ENCODE measurements around the gene TTF1.
"Not testable (repeated sequence)": the region's sequence is repeated elsewhere in the genome, so short reads cannot be mapped to it uniquely, and the experiment has no call there.

The TTF1 gene

GRCh38 chr9:132411091-132411508, 4.5 kb upstream of the TTF1 start:
- DNase-seq (ENCODE audit: low spot score): peak; percentile 85

GRCh38 chr9:132410642-132411041, 4.0 kb upstream of the TTF1 start:
- DNase-seq (ENCODE audit: low spot score): no peak

GRCh38 chr9:132409828-132410528, 3.3 kb upstream of the TTF1 start, which contains the start of gene CFAP77:
Gene CFAP77, plus strand, starts transcription at chr9:132410211. Its CDS starts 61 bp downstream, at chr9:132410272.
- peak; percentile 85 for DNase-seq (ENCODE audit: low spot score)

- no peak for DNase-seq (ENCODE audit: low spot score)
These were observed 1.9 kb upstream of the TTF1 start for GRCh38 chr9:132408521-132408920.

GRCh38 chr9:132407196-132407595, 556 bp upstream of the TTF1 start:
- no peak for DNase-seq (ENCODE audit: low spot score)

GRCh38 chr9:132404228-132404881, 2.3 kb downstream of the TTF1 start:
- no peak for DNase-seq (ENCODE audit: low spot score)

- no peak for DNase-seq (ENCODE audit: low spot score)
These were observed 4.8 kb downstream of the TTF1 start for GRCh38 chr9:132401824-132402223.

- DNase-seq (ENCODE audit: low spot score): no peak
These were observed 11.1 kb downstream of the TTF1 start for GRCh38 chr9:132395560-132395959.

GRCh38 chr9:132391449-132391848, 15.2 kb downstream of the TTF1 start:
- DNase-seq (ENCODE audit: low spot score): no peak

- DNase-seq (ENCODE audit: low spot score): no peak
These were observed 15.7 kb downstream of the TTF1 start for GRCh38 chr9:132390966-132391365.

GRCh38 chr9:132387133-132387532, 19.5 kb downstream of the TTF1 start:
- no peak for DNase-seq (ENCODE audit: low spot score)

GRCh38 chr9:132384376-132384775, 22.3 kb downstream of the TTF1 start:
- no peak for DNase-seq (ENCODE audit: low spot score)

GRCh38 chr9:132383462-132383883, 23.2 kb downstream of the TTF1 start:
- DNase-seq (ENCODE audit: low spot score): no peak

GRCh38 chr9:132381966-132382541, 24.6 kb downstream of the TTF1 start:
- no peak for DNase-seq (ENCODE audit: low spot score)

- not testable (repeated sequence) for DNase-seq (ENCODE audit: low spot score)
These were observed 28.2 kb downstream of the TTF1 start for GRCh38 chr9:132378416-132378815.

- not testable (repeated sequence) for DNase-seq (ENCODE audit: low spot score)
These were observed 28.9 kb downstream of the TTF1 start for GRCh38 chr9:132377769-132378168.

- DNase-seq (ENCODE audit: low spot score): no peak
These were observed 34.2 kb downstream of the TTF1 start for GRCh38 chr9:132372177-132373095.

GRCh38 chr9:132370592-132370991, 36.0 kb downstream of the TTF1 start:
- no peak for DNase-seq (ENCODE audit: low spot score)

GRCh38 chr9:132369421-132369820, 37.2 kb downstream of the TTF1 start:
- no peak for DNase-seq (ENCODE audit: low spot score)

GRCh38 chr9:132367613-132368313, 38.9 kb downstream of the TTF1 start:
- DNase-seq (ENCODE audit: low spot score): no peak

- DNase-seq (ENCODE audit: low spot score): no peak
These were observed 40.2 kb downstream of the TTF1 start for GRCh38 chr9:132366481-132366880.

- DNase-seq (ENCODE audit: low spot score): no peak
These were observed 40.7 kb downstream of the TTF1 start for GRCh38 chr9:132365986-132366385.
